ENCODE measurements around the gene DLG5. TPM values are rescaled to one million over a fixed set of nuclear protein-coding genes. Genes with fewer than 3 reads are reported as not detected.

The DLG5 gene
- total RNA-seq, 3 donors from 2014 or later = 28.9 to 78.3 (median 35.1) TPM

DNA sequence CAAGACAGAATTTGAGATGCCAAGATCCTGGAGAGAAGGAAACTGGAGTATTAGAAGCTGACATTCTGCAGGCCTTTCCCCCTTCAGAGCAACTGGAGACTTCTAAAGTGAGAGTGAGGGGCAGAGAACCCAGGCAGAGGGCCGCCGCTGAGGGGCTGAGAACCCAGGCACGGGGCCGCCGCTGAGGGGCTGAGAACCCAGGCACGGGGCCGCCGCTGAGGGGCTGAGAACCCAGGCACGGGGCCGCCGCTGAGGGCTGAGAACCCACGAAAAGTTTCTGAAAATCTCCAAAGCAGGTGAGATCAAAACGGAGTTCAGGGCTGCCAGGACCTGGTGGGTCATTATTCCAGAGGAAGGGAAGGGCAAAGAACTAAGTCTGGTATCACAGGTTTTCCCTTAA lies 126.2 kb downstream of the DLG5 start:
- Histone ChIP-seq H3K4me1 (ENCODE audit: low read depth) (no peaks in the 10 kb centered on the region), H3K4me3 (no peak overlapping the region), H3K36me3 (ENCODE audit: low read depth) (no peaks in the 10 kb centered on the region), H3K9me3 (no peaks in the 10 kb centered on the region)
- no peak for ATAC-seq
- intact Hi-C loops (cut with DNase I, micrococcal nuclease) = no loop called here
- TF ChIP-seq, protein P1, sequence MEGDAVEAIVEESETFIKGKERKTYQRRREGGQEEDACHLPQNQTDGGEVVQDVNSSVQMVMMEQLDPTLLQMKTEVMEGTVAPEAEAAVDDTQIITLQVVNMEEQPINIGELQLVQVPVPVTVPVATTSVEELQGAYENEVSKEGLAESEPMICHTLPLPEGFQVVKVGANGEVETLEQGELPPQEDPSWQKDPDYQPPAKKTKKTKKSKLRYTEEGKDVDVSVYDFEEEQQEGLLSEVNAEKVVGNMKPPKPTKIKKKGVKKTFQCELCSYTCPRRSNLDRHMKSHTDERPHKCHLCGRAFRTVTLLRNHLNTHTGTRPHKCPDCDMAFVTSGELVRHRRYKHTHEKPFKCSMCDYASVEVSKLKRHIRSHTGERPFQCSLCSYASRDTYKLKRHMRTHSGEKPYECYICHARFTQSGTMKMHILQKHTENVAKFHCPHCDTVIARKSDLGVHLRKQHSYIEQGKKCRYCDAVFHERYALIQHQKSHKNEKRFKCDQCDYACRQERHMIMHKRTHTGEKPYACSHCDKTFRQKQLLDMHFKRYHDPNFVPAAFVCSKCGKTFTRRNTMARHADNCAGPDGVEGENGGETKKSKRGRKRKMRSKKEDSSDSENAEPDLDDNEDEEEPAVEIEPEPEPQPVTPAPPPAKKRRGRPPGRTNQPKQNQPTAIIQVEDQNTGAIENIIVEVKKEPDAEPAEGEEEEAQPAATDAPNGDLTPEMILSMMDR (IDR thresholded peaks at IDR 0.05) = no peak
- no peak for DNase-seq

GRCh38 chr10:77799352-77799751 lies 127.2 kb downstream of the DLG5 start:
- H3K4me1 ChIP-seq (ENCODE audit: low read depth) = no peaks in the 10 kb centered on the region
- DNase-seq = no peak
- no peaks in the 10 kb centered on the region for H3K36me3 ChIP-seq (ENCODE audit: low read depth)

GRCh38 chr10:77798940-77799339 lies 127.6 kb downstream of the DLG5 start:
- Histone ChIP-seq H3K4me1 (ENCODE audit: low read depth) (no peaks in the 10 kb centered on the region), H3K36me3 (ENCODE audit: low read depth) (no peaks in the 10 kb centered on the region), H3K9me3 (no peaks in the 10 kb centered on the region), H3K4me3 (no peak overlapping the region)
- DNase-seq (no peak), ATAC-seq (no peak)
- TF ChIP-seq, protein P1 (IDR thresholded peaks at IDR 0.05) = no peak
- intact Hi-C loops (cut with DNase I, micrococcal nuclease) = no loop called here

More at GRCh38 chr10:77799352-77799751, 127.2 kb downstream of the DLG5 start:
- TF ChIP-seq, protein P1 (IDR thresholded peaks at IDR 0.05) = no peak
- Histone ChIP-seq H3K4me3 (no peak overlapping the region), H3K9me3 (no peaks in the 10 kb centered on the region)
- no peak for ATAC-seq
- intact Hi-C loops (cut with DNase I, micrococcal nuclease) = no loop called here

GRCh38 chr10:77796311-77796915 lies 130.1 kb downstream of the DLG5 start:
- DNase-seq = no peak
- Histone ChIP-seq H3K9me3 (no peaks in the 10 kb centered on the region), H3K36me3 (ENCODE audit: low read depth) (no peaks in the 10 kb centered on the region), H3K4me3 (no peak overlapping the region), H3K4me1 (ENCODE audit: low read depth) (no peaks in the 10 kb centered on the region)
- ATAC-seq = no peak
- intact Hi-C loops (cut with DNase I, micrococcal nuclease) = no loop called here
- TF ChIP-seq, protein P1 (IDR thresholded peaks at IDR 0.05) = no peak

- no peaks in the 10 kb centered on the region for H3K4me1 ChIP-seq (ENCODE audit: low read depth)
- no peak for ATAC-seq
- no peak overlapping the region for H3K4me3 ChIP-seq
- TF ChIP-seq, protein P1 (IDR thresholded peaks at IDR 0.05) = no peak
- no peaks in the 10 kb centered on the region for H3K9me3 ChIP-seq
- DNase-seq = no peak
- H3K36me3 ChIP-seq (ENCODE audit: low read depth) = no peaks in the 10 kb centered on the region
- intact Hi-C loops (cut with DNase I, micrococcal nuclease) = no loop called here
Measured at GRCh38 chr10:77795426-77796055, 131.0 kb downstream of the DLG5 start.

All from mucosa of descending colon (tissue), 3 donors.